ENCODE measurements around the gene CRACDL.
A peak's percentile ranks its signal among the peaks of the same experiment; 100 is the strongest.
"Not testable (repeated sequence)": the region's sequence is repeated elsewhere in the genome, so short reads cannot be mapped to it uniquely, and the experiment has no call there.

CRACDL gene

GRCh38 chr2:98882971-98883779 lies 52.9 kb downstream of the CRACDL start:
- no peak for DNase-seq (ENCODE audit: low spot score)

GRCh38 chr2:98882368-98882767 lies 53.7 kb downstream of the CRACDL start:
- no peak for DNase-seq (ENCODE audit: low spot score)

- no peak for DNase-seq (ENCODE audit: low spot score)
Observed at GRCh38 chr2:98881153-98881650, 54.8 kb downstream of the CRACDL start.

- DNase-seq (ENCODE audit: low spot score): no peak
Observed at GRCh38 chr2:98880266-98881152, 55.5 kb downstream of the CRACDL start.

GRCh38 chr2:98877658-98878057 lies 58.4 kb downstream of the CRACDL start:
- not testable (repeated sequence) for DNase-seq (ENCODE audit: low spot score)

- no peak for DNase-seq (ENCODE audit: low spot score)
Observed at GRCh38 chr2:98876741-98877140, 59.3 kb downstream of the CRACDL start.

- DNase-seq (ENCODE audit: low spot score): no peak
Observed at GRCh38 chr2:98875746-98876145, 60.3 kb downstream of the CRACDL start.

- peak; percentile 15 for DNase-seq (ENCODE audit: low spot score)
Observed at GRCh38 chr2:98875081-98875728, 60.8 kb downstream of the CRACDL start.

GRCh38 chr2:98874186-98874689 lies 61.8 kb downstream of the CRACDL start:
- DNase-seq (ENCODE audit: low spot score): no peak

- no peak for DNase-seq (ENCODE audit: low spot score)
Observed at GRCh38 chr2:98872526-98872925, 63.5 kb downstream of the CRACDL start.

GRCh38 chr2:98871506-98871905 lies 64.5 kb downstream of the CRACDL start:
- no peak for DNase-seq (ENCODE audit: low spot score)

GRCh38 chr2:98870516-98871158 lies 65.4 kb downstream of the CRACDL start:
- DNase-seq (ENCODE audit: low spot score): no peak

GRCh38 chr2:98869870-98870269 lies 66.2 kb downstream of the CRACDL start:
- DNase-seq (ENCODE audit: low spot score): no peak

- DNase-seq (ENCODE audit: low spot score): no peak
Observed at GRCh38 chr2:98869272-98869641, 66.8 kb downstream of the CRACDL start.

- DNase-seq (ENCODE audit: low spot score): no peak
Observed at GRCh38 chr2:98868548-98869271, 67.3 kb downstream of the CRACDL start.

- no peak for DNase-seq (ENCODE audit: low spot score)
Observed at GRCh38 chr2:98867539-98868309, 68.3 kb downstream of the CRACDL start.

- DNase-seq (ENCODE audit: low spot score): no peak
Observed at GRCh38 chr2:98866033-98866432, 70.0 kb downstream of the CRACDL start.

- DNase-seq (ENCODE audit: low spot score): no peak
Observed at GRCh38 chr2:98861601-98862000, 74.4 kb downstream of the CRACDL start.

GRCh38 chr2:98859323-98859722 lies 76.7 kb downstream of the CRACDL start:
- no peak for DNase-seq (ENCODE audit: low spot score)

- DNase-seq (ENCODE audit: low spot score): no peak
Observed at GRCh38 chr2:98857001-98857400, 79.0 kb downstream of the CRACDL start.

Measured in SK-N-DZ (cell line).